ENCODE results near the gene KLHL21. TPM values are rescaled to one million over a fixed set of nuclear protein-coding genes. Genes with fewer than 3 reads are reported as not detected.

Gene KLHL21
- total and polyA plus RNA-seq, 2 of the 4 experiments (the other 2 are of a cell fraction) = 12.0 to 36.7 TPM

- peak within 1 kb of the TSS; percentile 71 for H3K4me3 ChIP-seq (ENCODE audit: insufficient read depth, low read depth, low read length)
- dilution Hi-C loops (cut with HindIII; ENCODE audit: low sequenced_read_pairs, unreplicated experiment) (no loop called here), in situ Hi-C loops (cut with MboI; ENCODE audit: low sequenced_read_pairs) (no loop called here), intact Hi-C loops (cut with micrococcal nuclease) (no loop called here)
- H3K56ac ChIP-seq (ENCODE audit: extremely low read depth, insufficient read depth, low read length) = no peak within 1 kb of the TSS
- peak within 1 kb of the TSS; percentile 89 for H2AFZ ChIP-seq (replicated peaks; ENCODE audit: low read length, poor library complexity)
- H3K4me2 ChIP-seq (ENCODE audit: low read depth, low read length) = peak within 1 kb of the TSS; percentile 99
- H4K8ac ChIP-seq (ENCODE audit: low read depth in 2 of 2, low read length in 2 of 2) = peak within 1 kb of the TSS; percentile 87 to 94
- H4K5ac ChIP-seq (ENCODE audit: low read depth, low read length) = peak within 1 kb of the TSS; percentile 62
- H3K14ac ChIP-seq (replicated peaks; ENCODE audit: low read depth, low read length) = peak within 1 kb of the TSS; percentile 59; the same call in 1 of the 2 replicates
- no peak within 1 kb of the TSS for H2BK15ac ChIP-seq (ENCODE audit: low read depth, low read length)
- H3K27me3 ChIP-seq (ENCODE audit: control insufficient read depth, insufficient read depth, low read length) = no peaks in the 10 kb centered on the region; the same call in 1 of the 2 replicates
- ATAC-seq (ENCODE audit: low read depth) = peak; percentile 98
- peak within 1 kb of the TSS; percentile 56 for H3K9ac ChIP-seq (ENCODE audit: low read depth, low read length)
- peaks cover 15 to 34% of the 10 kb centered on the region in 2 experiments for H3K79me1 ChIP-seq (ENCODE audit: low read depth in 1 of 2, low read length in 2 of 2)
- H4K91ac ChIP-seq (ENCODE audit: insufficient read depth, low read depth, low read length) = peak within 1 kb of the TSS; percentile 26; the same call in 1 of the 2 replicates
- H2AK9ac ChIP-seq (replicated peaks; ENCODE audit: low read depth, low read length, poor library complexity) = peak within 1 kb of the TSS; percentile 94
- H3K9me1 ChIP-seq (ENCODE audit: insufficient read depth, low read length) = peaks cover 17% of the 10 kb centered on the region
- H3K18ac ChIP-seq (ENCODE audit: low read depth, low read length) = no peak within 1 kb of the TSS
- no TSS peak for BruUV-seq (replicated peaks)
- peak within 1 kb of the TSS; percentile 78; the same call in 1 of the 2 replicates for H2AK5ac ChIP-seq (ENCODE audit: low read depth, low read length)
- peak within 1 kb of the TSS; percentile 75 for H3K23ac ChIP-seq (ENCODE audit: low read depth, low read length)
- H3K27ac ChIP-seq (ENCODE audit: insufficient read depth, low read length) = peak within 1 kb of the TSS; percentile 60
- H3K36me3 ChIP-seq (ENCODE audit: control insufficient read depth, insufficient read depth, low read length) = 0 out of 2 replicates have a peak, but pooled peaks cover 3% of the 10 kb centered on the region
- no peak within 1 kb of the TSS for H2BK120ac ChIP-seq (ENCODE audit: low read depth, low read length)
- ChIA-PET CTCF (no interaction called here), POLR2A (ENCODE audit: unreplicated experiment) (no interaction called here)
- peak within 1 kb of the TSS; percentile 65 for H3K4ac ChIP-seq (ENCODE audit: low read depth, low read length)
- peaks cover 11% of the 10 kb centered on the region for H3K4me1 ChIP-seq (ENCODE audit: control insufficient read depth, insufficient read depth, low read length)
- H2BK5ac ChIP-seq (ENCODE audit: low read depth, low read length, poor library complexity, severe bottlenecking) = peak within 1 kb of the TSS; percentile 64
- peak; percentile 95 for DNase-seq
- no peak within 1 kb of the TSS for H2BK20ac ChIP-seq (ENCODE audit: low read depth, low read length)
- no peaks in the 10 kb centered on the region for H3K9me3 ChIP-seq (ENCODE audit: control insufficient read depth, insufficient read depth, low read length)
- WGBS, 2 experiments (ENCODE audit: extremely low coverage in 2 of 2, insufficient read length in 1 of 2) = 13% methylated on average over 33 of the region's 58 CpGs; no CpG with 5 or more reads in 1 of the 2 experiments
- peaks cover 4% of the 10 kb centered on the region for H4K20me1 ChIP-seq (ENCODE audit: insufficient read depth, low read length)
- TF ChIP-seq BHLHE40 (IDR thresholded peaks at IDR 0.05; ENCODE audit: low read depth, low read length) (peak; percentile 59; the same call in 1 of the 2 replicates), RAD21 (IDR thresholded peaks at IDR 0.05; ENCODE audit: low read length) (no peak), SMC3 (IDR thresholded peaks at IDR 0.05; ENCODE audit: low read depth, low read length) (no peak), RCOR1 (IDR thresholded peaks at IDR 0.05; ENCODE audit: insufficient replicate concordance, low read length) (no peak), FOS (IDR thresholded peaks at IDR 0.05; ENCODE audit: low read depth, low read length) (no peak), MXI1 (IDR thresholded peaks at IDR 0.05; ENCODE audit: borderline replicate concordance, low read depth, low read length) (peak; percentile 54; the same call in 1 of the 2 replicates), RFX5 (IDR thresholded peaks at IDR 0.05; ENCODE audit: low read depth, low read length) (no peak), NFE2L2 (IDR thresholded peaks at IDR 0.05; ENCODE audit: low read depth, low read length) (no peak), POLR2A (IDR thresholded peaks at IDR 0.05; ENCODE audit: low read depth, low read length) (peak; percentile 87), CEBPB (IDR thresholded peaks at IDR 0.05; ENCODE audit: low read depth, low read length) (no peak), USF2 (IDR thresholded peaks at IDR 0.05; ENCODE audit: low read depth, low read length) (peak; percentile 23; the same call in 1 of the 2 replicates), CHD1 (IDR thresholded peaks at IDR 0.05; ENCODE audit: low read depth, low read length) (no peak), MAFK (IDR thresholded peaks at IDR 0.05; ENCODE audit: low read depth, low read length) (no peak)
- TF ChIP-seq, protein P1, sequence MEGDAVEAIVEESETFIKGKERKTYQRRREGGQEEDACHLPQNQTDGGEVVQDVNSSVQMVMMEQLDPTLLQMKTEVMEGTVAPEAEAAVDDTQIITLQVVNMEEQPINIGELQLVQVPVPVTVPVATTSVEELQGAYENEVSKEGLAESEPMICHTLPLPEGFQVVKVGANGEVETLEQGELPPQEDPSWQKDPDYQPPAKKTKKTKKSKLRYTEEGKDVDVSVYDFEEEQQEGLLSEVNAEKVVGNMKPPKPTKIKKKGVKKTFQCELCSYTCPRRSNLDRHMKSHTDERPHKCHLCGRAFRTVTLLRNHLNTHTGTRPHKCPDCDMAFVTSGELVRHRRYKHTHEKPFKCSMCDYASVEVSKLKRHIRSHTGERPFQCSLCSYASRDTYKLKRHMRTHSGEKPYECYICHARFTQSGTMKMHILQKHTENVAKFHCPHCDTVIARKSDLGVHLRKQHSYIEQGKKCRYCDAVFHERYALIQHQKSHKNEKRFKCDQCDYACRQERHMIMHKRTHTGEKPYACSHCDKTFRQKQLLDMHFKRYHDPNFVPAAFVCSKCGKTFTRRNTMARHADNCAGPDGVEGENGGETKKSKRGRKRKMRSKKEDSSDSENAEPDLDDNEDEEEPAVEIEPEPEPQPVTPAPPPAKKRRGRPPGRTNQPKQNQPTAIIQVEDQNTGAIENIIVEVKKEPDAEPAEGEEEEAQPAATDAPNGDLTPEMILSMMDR (conservative IDR thresholded peaks at IDR 0.05; ENCODE audit: low read depth, low read length) = no peak
- TF ChIP-seq, protein P2, sequence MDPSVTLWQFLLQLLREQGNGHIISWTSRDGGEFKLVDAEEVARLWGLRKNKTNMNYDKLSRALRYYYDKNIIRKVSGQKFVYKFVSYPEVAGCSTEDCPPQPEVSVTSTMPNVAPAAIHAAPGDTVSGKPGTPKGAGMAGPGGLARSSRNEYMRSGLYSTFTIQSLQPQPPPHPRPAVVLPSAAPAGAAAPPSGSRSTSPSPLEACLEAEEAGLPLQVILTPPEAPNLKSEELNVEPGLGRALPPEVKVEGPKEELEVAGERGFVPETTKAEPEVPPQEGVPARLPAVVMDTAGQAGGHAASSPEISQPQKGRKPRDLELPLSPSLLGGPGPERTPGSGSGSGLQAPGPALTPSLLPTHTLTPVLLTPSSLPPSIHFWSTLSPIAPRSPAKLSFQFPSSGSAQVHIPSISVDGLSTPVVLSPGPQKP (IDR thresholded peaks at IDR 0.05; ENCODE audit: borderline replicate concordance, low read depth, low read length) = no peak
Observed at GRCh38 chr1:6579374-6580118, 23.1 kb downstream of the KLHL21 start, which contains the start of gene ZBTB48. Gene ZBTB48, plus strand, starts transcription at chr1:6579994. Its CDS starts 616 bp downstream, at chr1:6580610.
